Measurements from ENCODE around the gene MFSD11. TPM values are rescaled to one million over a fixed set of nuclear protein-coding genes. Genes with fewer than 3 reads are reported as not detected.

MFSD11 gene
- total RNA-seq, 2 experiments from 2014 or later, result 25.5 to 29.4 TPM

DNA sequence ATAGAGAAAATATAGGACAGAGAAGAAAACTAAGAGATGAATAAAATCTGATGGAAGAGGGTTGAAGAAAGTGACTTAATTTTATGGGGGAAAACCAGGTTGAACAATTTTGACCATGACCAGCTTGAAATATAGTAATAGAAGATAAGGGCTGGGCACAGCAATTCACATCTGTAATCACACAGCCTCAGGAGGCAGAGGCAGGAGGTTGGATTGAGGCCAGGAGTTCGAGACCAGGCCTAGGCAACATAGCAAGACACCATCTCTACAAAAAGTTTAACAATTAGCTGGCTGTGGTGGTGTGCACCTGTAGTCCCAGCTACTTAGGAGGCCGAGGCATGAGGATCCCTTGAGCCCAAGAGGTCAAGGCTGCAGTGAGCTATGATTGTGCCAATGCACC lies 35.8 kb upstream of the MFSD11 start:
- Histone ChIP-seq H3K4me3 (ENCODE audit: low read length) (no peak overlapping the region), H3K4me1 (ENCODE audit: insufficient read depth, low read length) (peaks cover 3% of the 10 kb centered on the region), H3K36me3 (ENCODE audit: insufficient read depth, low read length) (no peaks in the 10 kb centered on the region), H3K27me3 (ENCODE audit: control insufficient read depth in 1 of 2, insufficient read depth in 2 of 2, low read length in 2 of 2) (no peaks in the 10 kb centered on the region), H3K9me3 (ENCODE audit: control insufficient read depth in 1 of 2, insufficient read depth in 1 of 2, low read length in 2 of 2) (no peaks in the 10 kb centered on the region), H3K27ac (ENCODE audit: low read depth in 1 of 2, low read length in 2 of 2) (no peak overlapping the region)
- no peaks in the 10 kb centered on the region for H3K9me3 Mint-ChIP-seq
- DNase-seq, result no peak
- H3K27me3 Mint-ChIP-seq, result no peaks in the 10 kb centered on the region
- ATAC-seq (ENCODE audit: poor library complexity), result no peak
- no peak overlapping the region for H3K4me3 Mint-ChIP-seq
- no peaks in the 10 kb centered on the region for H3K36me3 Mint-ChIP-seq (ENCODE audit: low read depth)
- H3K4me1 Mint-ChIP-seq (ENCODE audit: low read depth), result no peaks in the 10 kb centered on the region
- intact Hi-C loops (cut with DNase I, micrococcal nuclease), result no loop called here
- H3K27ac Mint-ChIP-seq, result no peak overlapping the region
- POLR2A ChIA-PET, result no interaction called here
- TF ChIP-seq, protein P1, sequence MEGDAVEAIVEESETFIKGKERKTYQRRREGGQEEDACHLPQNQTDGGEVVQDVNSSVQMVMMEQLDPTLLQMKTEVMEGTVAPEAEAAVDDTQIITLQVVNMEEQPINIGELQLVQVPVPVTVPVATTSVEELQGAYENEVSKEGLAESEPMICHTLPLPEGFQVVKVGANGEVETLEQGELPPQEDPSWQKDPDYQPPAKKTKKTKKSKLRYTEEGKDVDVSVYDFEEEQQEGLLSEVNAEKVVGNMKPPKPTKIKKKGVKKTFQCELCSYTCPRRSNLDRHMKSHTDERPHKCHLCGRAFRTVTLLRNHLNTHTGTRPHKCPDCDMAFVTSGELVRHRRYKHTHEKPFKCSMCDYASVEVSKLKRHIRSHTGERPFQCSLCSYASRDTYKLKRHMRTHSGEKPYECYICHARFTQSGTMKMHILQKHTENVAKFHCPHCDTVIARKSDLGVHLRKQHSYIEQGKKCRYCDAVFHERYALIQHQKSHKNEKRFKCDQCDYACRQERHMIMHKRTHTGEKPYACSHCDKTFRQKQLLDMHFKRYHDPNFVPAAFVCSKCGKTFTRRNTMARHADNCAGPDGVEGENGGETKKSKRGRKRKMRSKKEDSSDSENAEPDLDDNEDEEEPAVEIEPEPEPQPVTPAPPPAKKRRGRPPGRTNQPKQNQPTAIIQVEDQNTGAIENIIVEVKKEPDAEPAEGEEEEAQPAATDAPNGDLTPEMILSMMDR (IDR thresholded peaks at IDR 0.05), result no peak
- CTCF ChIA-PET, result interaction anchor here (0.6 kb wide), 1 partner anchor 714 kb away, joined by 3 read pairs; no protein-coding TSS in a partner anchor

DNA sequence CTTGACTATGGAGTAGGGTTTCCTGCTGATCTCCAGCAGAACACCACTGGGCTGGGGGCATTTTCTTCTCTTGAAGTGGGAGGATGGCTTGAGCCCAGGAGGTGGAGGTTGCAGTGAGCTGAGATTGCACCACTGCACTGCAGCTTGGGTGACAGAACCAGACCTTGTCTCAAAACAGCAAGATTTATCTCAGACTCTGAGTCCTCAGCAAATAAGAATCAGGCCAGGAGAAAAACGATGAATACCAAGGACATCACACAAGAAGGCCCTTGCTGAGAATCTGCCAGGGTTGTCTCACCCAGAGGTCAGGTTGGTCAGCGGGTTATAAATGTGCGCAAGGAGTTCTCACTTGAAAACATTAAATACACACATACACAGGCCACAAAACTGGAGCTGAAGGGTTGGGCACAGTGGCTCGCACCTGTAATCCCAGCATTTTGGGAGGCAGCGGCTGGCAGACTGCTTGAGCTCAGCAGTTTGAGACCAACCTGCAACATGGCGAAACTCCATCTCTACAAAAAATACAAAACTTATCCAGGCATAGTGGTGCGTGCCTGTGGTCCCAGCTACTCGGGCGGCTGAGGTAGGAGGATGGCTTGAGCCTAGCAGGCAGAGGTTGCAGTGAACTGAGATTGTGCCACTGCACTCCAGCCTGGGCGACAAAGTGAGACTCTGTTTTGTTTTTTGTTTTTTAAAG lies 34.8 kb upstream of the MFSD11 start:
- intact Hi-C loops (cut with DNase I, micrococcal nuclease), result no loop called here
- H3K36me3 Mint-ChIP-seq (ENCODE audit: low read depth), result no peaks in the 10 kb centered on the region
- TF ChIP-seq, protein P1 (IDR thresholded peaks at IDR 0.05), result no peak
- Histone ChIP-seq H3K36me3 (ENCODE audit: insufficient read depth, low read length) (no peaks in the 10 kb centered on the region), H3K27ac (ENCODE audit: low read depth in 1 of 2, low read length in 2 of 2) (no peak overlapping the region), H3K4me1 (ENCODE audit: insufficient read depth, low read length) (peaks cover 3% of the 10 kb centered on the region), H3K27me3 (ENCODE audit: control insufficient read depth in 1 of 2, insufficient read depth in 2 of 2, low read length in 2 of 2) (no peaks in the 10 kb centered on the region), H3K4me3 (ENCODE audit: low read length) (no peak overlapping the region), H3K9me3 (ENCODE audit: control insufficient read depth in 1 of 2, insufficient read depth in 1 of 2, low read length in 2 of 2) (no peaks in the 10 kb centered on the region)
- H3K27ac Mint-ChIP-seq, result no peak overlapping the region
- ATAC-seq (ENCODE audit: poor library complexity) (no peak), DNase-seq (no peak)
- H3K4me3 Mint-ChIP-seq, result no peak overlapping the region
- CTCF ChIA-PET, result no interaction called here
- no peaks in the 10 kb centered on the region for H3K9me3 Mint-ChIP-seq
- no peaks in the 10 kb centered on the region for H3K27me3 Mint-ChIP-seq
- POLR2A ChIA-PET, result interaction anchor here (0.6 kb wide), 1 partner anchor 1239 kb away, joined by 3 read pairs; no protein-coding TSS in a partner anchor
- no peaks in the 10 kb centered on the region for H3K4me1 Mint-ChIP-seq (ENCODE audit: low read depth)

DNA sequence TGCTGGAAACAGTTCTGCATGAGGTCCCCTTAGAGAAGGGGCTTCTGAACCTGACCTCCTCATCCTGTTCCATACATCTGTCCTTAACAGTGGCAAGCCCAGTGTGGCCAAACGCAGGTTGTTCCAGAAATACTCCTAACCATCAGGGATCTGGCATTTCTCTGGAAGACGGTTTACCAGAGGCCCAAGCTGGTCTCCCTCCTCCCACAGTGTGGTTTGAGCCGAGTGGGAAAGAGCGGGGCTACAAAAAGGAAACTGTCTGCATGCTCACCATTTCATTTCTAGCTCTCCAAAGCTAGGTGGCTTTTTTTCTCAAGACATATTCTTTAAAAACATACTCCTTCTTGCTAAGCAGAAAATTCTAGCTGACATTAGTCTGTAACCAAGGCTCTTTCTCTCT lies 33.1 kb upstream of the MFSD11 start:
- POLR2A ChIA-PET, result no interaction called here
- TF ChIP-seq, protein P1 (IDR thresholded peaks at IDR 0.05), result no peak
- H3K27ac ChIP-seq (ENCODE audit: low read depth in 1 of 2, low read length in 2 of 2), result no peak overlapping the region
- no peaks in the 10 kb centered on the region for H3K27me3 ChIP-seq (ENCODE audit: control insufficient read depth in 1 of 2, insufficient read depth in 2 of 2, low read length in 2 of 2)
- no peak overlapping the region for H3K4me3 Mint-ChIP-seq
- H3K36me3 Mint-ChIP-seq (ENCODE audit: low read depth), result no peaks in the 10 kb centered on the region
- ATAC-seq (ENCODE audit: poor library complexity), result no peak
- no peaks in the 10 kb centered on the region for H3K9me3 Mint-ChIP-seq
- intact Hi-C loops (cut with DNase I, micrococcal nuclease), result no loop called here
- H3K9me3 ChIP-seq (ENCODE audit: control insufficient read depth in 1 of 2, insufficient read depth in 1 of 2, low read length in 2 of 2), result no peaks in the 10 kb centered on the region
- H3K27me3 Mint-ChIP-seq, result no peaks in the 10 kb centered on the region
- peaks cover 6% of the 10 kb centered on the region for H3K4me1 ChIP-seq (ENCODE audit: insufficient read depth, low read length)
- no peaks in the 10 kb centered on the region for H3K36me3 ChIP-seq (ENCODE audit: insufficient read depth, low read length)
- no peak overlapping the region for H3K27ac Mint-ChIP-seq
- DNase-seq, result no peak
- peaks cover 9% of the 10 kb centered on the region for H3K4me1 Mint-ChIP-seq (ENCODE audit: low read depth)
- H3K4me3 ChIP-seq (ENCODE audit: low read length), result no peak overlapping the region
- CTCF ChIA-PET, result no interaction called here

All from CD4-positive, alpha-beta T cell (primary cell).